ENCODE measurements around the gene NCAM2.
A peak's percentile ranks its signal among the peaks of the same experiment; 100 is the strongest.

- TF ChIP-seq, protein P1, sequence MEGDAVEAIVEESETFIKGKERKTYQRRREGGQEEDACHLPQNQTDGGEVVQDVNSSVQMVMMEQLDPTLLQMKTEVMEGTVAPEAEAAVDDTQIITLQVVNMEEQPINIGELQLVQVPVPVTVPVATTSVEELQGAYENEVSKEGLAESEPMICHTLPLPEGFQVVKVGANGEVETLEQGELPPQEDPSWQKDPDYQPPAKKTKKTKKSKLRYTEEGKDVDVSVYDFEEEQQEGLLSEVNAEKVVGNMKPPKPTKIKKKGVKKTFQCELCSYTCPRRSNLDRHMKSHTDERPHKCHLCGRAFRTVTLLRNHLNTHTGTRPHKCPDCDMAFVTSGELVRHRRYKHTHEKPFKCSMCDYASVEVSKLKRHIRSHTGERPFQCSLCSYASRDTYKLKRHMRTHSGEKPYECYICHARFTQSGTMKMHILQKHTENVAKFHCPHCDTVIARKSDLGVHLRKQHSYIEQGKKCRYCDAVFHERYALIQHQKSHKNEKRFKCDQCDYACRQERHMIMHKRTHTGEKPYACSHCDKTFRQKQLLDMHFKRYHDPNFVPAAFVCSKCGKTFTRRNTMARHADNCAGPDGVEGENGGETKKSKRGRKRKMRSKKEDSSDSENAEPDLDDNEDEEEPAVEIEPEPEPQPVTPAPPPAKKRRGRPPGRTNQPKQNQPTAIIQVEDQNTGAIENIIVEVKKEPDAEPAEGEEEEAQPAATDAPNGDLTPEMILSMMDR (IDR thresholded peaks at IDR 0.05): peak in 11 of 12 donors; percentile 11 to 49 (median 26)
- TF ChIP-seq POLR2A (IDR thresholded peaks at IDR 0.05): no peak
These were observed 234.1 kb downstream of the NCAM2 start for GRCh38 chr21:21232320-21232719.

All from heart left ventricle (tissue), 13 donors.